HL-60/S4 treated with retinoic acid at 250 ng/mL for 4 days and 3 days (cell line): ENCODE results near the gene ZNF846.
"Not testable (repeated sequence)": the region's sequence is repeated elsewhere in the genome, so short reads cannot be mapped to it uniquely, and the experiment has no call there.

Experiments
- in situ Hi-C: fragments of 300-500 bp; cut with MboI; formaldehyde crosslinking; loops from 2 replicates; pipeline ENCODE4 v1.7.0; 2022; ENCODE audit warnings: low sequenced_read_pairs

Gene ZNF846

DNA sequence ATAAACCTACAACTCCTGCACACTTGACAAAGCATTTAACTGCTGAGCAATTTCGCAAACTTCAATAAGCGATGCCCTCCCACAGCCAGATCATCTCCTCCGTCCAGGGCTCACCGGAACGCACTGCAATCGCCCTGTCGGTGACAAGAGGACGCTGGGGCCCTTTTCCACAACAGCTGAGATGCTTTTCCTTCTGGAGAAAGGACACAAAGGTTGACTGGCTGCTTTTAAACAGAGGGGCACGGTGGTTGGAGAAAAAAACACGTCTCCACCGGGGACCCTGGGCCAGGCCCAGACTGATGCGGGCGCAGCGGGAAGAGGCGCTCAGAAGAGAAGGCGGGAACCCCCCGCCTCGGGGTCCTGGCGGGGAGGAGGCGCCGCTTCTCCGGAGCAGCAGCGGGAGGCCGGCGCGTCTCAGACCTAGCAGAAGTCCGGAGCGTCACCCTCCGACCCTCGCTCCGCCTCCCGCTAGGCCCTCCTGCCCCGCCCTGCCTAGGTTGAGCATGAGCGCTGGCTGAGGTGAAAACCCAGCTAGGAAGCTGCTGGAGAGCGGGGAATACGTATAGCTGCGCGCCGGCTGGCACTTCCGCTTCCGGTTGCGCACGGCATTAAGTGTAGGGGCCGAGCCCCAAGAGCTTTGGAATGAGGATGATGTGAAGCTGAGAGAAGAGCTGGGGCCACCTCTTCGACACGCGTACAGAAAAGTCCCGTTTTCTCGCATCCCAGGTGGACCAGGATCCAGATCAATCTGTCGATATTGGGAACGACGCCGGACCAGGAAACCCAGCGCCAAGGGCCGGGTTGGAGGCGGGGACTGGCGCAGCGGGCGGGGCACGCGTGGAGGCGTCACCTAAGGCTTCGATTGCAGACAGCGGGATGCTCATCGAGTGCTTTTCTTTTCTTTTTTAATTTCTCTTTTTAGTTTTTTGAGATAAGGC, at the start of gene ZNF846:
Gene ZNF846 (minus strand): TSS at position 564 of the 938 bp plus-strand sequence. CDS start 3,788 bp downstream, outside the sequence.
- in situ Hi-C loops = no loop called here

GRCh38 chr19:9818175-9818733, 49.7 kb upstream of the ZNF846 start:
- in situ Hi-C loops = no loop called here

DNA sequence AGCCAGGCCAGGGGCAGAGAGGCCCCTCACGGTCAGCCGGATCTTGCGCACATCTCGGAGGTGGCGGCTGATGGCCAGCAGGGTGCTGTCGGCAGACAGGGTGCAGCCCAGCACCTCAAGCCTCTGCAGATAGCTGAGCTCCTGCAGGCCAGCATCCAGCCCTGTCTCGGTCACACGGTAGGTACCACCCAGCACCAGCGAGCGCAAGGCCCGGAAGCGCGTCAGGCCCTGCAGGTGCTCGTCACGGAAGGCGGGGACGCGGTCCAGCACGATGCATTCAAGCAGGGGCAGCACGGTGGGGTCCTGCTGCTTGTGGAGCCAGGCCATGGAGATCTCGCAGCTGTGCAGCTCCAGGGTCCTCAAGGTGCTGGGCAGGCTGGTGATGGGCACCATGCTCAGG, 42.6 kb upstream of the ZNF846 start:
- in situ Hi-C loops = no loop called here

DNA sequence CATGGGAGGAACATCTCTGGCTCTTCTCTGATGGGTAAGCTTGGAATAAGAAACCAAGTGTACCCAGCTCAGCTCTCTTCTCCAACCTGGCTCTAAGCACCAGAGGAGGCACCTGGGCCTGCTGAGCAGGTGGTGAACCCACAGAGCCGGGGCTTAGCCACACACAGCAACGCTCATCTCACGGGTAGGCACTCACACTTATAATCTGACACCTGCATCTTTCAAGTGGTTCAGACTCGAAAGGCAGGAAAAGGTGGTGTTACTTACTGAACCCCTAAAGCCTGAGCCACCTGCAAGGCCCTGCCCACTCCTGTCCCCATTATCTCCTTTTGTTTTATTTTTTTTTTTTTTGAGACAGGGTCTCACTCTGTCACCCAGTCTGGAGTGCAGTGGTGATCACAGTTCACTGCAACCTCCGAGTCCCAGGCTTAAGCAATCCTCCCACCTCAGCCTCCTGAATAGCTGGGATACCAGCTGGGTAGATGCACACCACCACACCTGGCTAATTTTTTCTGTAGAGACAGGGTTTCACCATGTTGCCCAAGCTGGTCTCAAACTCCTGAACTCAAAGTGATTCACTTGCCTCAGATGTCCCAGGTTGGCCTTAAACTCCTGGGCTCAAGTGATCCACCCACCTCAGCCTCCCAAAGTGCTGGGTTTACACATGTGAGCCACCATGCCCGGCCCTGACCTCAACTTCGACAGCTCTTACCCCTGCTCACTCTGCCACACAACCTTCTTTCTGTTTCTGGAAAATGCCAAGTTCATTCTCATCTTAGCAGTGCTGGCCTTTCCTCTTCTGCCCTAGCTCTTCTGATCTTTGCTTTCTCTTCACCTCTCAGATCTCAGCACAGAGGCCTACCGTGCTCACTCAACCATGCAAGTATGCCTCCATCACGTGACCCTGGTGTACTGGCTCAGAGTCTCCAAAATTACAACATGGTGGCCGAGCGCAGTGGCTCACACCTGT, 40.6 kb upstream of the ZNF846 start:
- in situ Hi-C loops = no loop called here

DNA sequence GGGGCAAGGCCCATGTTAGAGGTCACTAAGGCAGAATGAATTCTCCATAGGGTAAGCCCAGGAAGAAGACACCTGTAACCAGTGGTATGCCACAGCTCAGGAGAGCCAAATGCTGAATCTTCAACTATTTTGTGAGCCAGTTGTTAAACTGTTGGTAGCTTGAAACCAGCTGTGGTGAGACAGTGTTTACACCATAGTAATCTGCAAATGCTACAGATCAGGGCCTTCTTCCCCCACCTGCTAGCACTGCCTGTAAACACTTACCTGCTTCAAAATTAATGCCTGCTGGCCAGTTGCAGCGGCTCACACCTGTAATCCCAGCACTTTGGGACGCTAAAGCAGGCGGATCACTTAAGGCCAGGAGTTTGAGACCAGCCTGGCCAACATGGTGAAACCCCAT, 38.3 kb upstream of the ZNF846 start:
- in situ Hi-C loops = no loop called here

GRCh38 chr19:9801976-9802375, 33.4 kb upstream of the ZNF846 start:
- in situ Hi-C loops = no loop called here

GRCh38 chr19:9799162-9799561, 30.6 kb upstream of the ZNF846 start:
- in situ Hi-C loops = loop anchor here (10.0 kb wide), 1 partner anchor 174 kb away; the partner anchor contains the start of gene ZNF561

DNA sequence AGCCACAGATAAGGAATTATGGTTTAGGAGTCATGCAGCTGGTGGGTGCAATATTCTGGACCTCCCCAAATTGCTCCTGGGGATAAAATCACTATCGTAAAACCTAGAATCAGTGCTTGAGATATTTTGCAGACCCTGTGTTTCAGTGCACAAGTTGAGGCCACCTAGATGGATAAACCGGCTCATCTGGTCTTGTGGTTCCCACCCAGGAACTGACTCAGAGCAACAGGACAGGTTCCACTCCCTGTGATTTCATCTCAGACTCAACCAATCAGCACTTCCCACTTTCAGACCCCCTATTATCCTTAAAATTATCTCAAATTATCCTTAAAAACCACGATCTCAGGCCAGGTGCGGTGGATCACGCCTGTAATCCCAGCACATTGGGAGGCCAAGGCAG, 29.3 kb upstream of the ZNF846 start:
- in situ Hi-C loops = loop anchor here (10.0 kb wide), 1 partner anchor 173 kb away; the partner anchor contains the start of gene ZNF561

GRCh38 chr19:9796113-9796773, 27.7 kb upstream of the ZNF846 start:
- in situ Hi-C loops = loop anchor here (10.0 kb wide), 1 partner anchor 171 kb away; the partner anchor contains the start of gene ZNF561

DNA sequence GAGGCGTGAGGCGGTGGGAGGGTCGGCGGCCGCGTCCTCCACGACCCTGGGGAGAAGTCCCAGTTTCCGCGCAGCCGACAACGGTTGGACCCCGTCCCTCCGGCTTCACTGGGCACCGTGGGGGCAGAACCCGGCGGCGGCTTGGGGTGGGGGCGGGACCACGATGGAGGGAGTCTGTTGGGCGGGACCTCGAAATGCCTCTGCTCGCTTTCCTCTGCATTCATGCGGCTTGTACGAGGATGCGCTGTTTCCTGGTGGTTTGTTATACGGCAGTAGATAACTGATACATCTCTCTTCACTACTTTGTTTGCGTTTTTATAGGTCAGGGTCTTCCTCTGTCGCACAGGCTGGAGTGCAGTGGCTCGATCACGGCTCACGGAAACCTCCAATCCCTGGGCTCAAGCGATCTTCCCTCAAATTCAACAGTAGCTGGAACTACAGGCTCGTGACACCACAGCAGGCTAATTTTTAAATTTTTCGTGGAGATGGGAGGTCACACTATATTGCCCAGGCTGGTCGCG, 24.6 kb upstream of the ZNF846 start:
- in situ Hi-C loops = loop anchor here (10.0 kb wide), 1 partner anchor 168 kb away; the partner anchor contains the start of gene ZNF561

DNA sequence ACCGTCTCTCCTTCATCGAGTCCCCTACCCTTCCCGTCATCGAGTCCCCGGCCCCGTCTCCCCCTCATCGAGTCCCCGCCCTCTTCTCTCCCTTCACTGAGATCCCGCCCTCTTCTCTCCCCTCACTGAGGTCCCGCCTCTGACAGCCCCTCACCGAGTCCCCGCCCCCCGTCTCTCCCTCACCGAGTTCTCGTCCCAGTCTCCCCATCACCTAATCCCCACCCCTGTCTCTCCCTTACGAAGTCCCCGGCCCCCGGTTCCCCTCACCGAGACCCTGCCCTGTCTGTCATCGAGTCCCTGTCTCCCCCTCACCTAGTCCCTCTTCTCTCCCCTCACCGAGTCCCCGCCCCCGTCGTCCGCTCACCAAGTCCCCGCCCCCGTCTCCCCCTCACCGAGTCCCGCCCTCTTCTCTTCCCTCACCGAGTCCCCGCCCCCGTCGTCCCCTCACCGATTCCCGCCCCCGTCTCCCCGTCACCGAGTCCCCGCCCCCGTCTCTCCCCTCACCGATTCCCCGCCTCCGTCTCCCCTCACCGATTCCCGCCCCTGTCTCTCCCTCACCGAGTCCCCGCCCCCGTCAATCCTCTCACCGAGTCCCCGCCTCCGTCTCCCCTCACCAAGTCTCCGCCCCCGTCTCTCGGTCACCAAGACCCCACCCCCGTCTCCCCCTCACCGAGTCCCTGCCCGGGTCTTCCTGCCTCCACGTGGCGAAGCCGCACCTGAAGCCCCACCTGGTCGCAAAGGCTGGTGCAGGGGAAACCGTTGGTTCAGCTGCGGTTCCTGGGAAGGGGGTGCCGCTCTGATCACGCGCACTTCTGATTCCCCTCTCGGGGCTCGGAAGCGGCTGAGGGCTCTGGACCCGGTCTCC, 23.9 kb upstream of the ZNF846 start:
- in situ Hi-C loops = loop anchor here (10.0 kb wide), 1 partner anchor 168 kb away; the partner anchor contains the start of gene ZNF561

DNA sequence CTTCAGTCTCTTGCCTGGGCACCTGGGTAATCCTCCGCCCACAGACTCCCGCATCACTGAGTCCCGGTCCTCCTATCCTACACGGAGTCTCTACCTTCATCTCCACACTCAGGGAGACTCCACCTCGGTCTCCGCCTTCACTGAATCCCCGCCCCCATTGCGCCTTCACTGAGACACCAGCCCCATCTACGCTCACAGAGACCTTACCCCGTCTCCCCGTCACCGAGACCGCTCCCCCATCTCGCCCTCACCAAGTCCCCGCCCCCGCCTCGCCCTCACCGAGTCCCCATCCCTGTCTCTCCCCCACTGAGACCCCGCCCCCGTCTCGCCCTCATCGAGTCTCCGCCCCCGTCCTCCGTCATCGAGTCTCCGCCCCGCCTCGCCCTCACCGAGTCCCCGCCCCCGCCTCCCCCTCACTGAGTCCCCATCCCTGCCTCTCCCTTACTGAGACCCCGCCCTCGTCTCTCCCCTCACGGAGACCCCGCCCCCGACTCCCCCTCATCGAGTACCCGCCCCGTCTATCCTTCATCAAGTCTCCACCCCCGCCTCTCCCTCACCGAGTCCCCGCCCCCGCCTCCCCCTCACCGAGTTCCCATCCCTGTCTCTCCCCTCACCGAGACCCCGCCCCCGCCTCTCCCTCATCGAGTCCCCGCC, 23.1 kb upstream of the ZNF846 start:
- in situ Hi-C loops = loop anchor here (10.0 kb wide), 1 partner anchor 167 kb away; the partner anchor contains the start of gene ZNF561

- in situ Hi-C loops = loop anchor here (10.0 kb wide), 1 partner anchor 166 kb away; the partner anchor contains the start of gene ZNF561
Measured at GRCh38 chr19:9791073-9791367, 22.5 kb upstream of the ZNF846 start.

- in situ Hi-C loops = not testable (repeated sequence)
Measured at GRCh38 chr19:9789579-9789978, 21.0 kb upstream of the ZNF846 start.

DNA sequence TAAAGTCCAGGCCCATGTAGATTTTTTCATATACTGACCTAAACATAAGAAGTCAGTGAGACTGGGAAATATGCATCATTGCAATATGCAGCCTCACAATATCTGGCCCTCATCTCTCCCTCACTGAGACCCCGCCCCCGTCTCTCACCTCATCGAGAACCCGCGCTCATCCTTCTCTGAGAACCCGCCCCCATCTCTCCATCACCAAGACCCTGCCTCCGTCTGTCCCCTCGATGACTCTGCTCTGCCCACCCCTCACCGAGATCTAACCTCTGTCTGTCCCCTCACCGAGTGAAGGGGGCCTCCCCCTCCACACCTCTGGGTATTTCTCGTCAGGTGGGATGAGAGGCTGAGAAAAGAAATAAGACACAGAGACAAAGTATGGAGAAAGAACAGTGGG, 20.5 kb upstream of the ZNF846 start:
- in situ Hi-C loops = no loop called here

- in situ Hi-C loops = not testable (repeated sequence)
Measured at GRCh38 chr19:9788604-9789003, 20.1 kb upstream of the ZNF846 start.

- in situ Hi-C loops = no loop called here
Measured at GRCh38 chr19:9786819-9787218, 18.3 kb upstream of the ZNF846 start.

GRCh38 chr19:9786342-9786741, 17.8 kb upstream of the ZNF846 start:
- in situ Hi-C loops = no loop called here
